ENCODE measurements around the gene CEP76.

GRCh38 chr18:12742453-12742852 is 39.9 kb upstream of the CEP76 start:
- TF ChIP-seq EZH2 (IDR thresholded peaks at IDR 0.05; ENCODE audit: borderline replicate concordance, low read depth, low read length, poor library complexity, severe bottlenecking), result no peak
- TF ChIP-seq, protein P1, sequence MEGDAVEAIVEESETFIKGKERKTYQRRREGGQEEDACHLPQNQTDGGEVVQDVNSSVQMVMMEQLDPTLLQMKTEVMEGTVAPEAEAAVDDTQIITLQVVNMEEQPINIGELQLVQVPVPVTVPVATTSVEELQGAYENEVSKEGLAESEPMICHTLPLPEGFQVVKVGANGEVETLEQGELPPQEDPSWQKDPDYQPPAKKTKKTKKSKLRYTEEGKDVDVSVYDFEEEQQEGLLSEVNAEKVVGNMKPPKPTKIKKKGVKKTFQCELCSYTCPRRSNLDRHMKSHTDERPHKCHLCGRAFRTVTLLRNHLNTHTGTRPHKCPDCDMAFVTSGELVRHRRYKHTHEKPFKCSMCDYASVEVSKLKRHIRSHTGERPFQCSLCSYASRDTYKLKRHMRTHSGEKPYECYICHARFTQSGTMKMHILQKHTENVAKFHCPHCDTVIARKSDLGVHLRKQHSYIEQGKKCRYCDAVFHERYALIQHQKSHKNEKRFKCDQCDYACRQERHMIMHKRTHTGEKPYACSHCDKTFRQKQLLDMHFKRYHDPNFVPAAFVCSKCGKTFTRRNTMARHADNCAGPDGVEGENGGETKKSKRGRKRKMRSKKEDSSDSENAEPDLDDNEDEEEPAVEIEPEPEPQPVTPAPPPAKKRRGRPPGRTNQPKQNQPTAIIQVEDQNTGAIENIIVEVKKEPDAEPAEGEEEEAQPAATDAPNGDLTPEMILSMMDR (conservative IDR thresholded peaks at IDR 0.05; ENCODE audit: low read depth, low read length), result no peak
